ENCODE measurements around the gene ZBED2.
"Not testable (repeated sequence)": the region's sequence is repeated elsewhere in the genome, so short reads cannot be mapped to it uniquely, and the experiment has no call there.

The ZBED2 gene, protein sequence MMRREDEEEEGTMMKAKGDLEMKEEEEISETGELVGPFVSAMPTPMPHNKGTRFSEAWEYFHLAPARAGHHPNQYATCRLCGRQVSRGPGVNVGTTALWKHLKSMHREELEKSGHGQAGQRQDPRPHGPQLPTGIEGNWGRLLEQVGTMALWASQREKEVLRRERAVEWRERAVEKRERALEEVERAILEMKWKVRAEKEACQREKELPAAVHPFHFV

DNA sequence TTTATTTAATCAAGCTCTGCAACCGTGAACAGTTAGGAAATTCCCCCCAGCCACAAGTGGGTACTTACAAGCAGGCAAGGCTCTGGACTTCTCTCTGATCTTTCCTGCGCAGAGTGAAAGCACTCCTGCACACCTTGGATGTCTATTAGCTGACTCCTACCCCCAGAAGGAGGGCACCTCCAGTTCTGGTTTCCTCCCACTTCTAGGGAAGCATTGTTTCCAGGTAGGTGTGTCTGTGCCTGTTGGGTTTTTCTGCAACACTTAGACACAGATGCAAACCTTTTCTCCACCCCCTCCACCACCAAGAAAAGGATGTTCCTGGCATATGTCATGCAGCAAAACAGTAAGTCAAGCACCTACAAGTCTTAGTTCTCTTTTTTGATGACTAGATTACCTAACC, at the start of gene ZBED2:
TSS of gene ZBED2 (minus strand) at position 115 of the 400 bp plus-strand sequence. CDS start 1,145 bp downstream, outside the sequence.
- DNase-seq: no peak

DNA sequence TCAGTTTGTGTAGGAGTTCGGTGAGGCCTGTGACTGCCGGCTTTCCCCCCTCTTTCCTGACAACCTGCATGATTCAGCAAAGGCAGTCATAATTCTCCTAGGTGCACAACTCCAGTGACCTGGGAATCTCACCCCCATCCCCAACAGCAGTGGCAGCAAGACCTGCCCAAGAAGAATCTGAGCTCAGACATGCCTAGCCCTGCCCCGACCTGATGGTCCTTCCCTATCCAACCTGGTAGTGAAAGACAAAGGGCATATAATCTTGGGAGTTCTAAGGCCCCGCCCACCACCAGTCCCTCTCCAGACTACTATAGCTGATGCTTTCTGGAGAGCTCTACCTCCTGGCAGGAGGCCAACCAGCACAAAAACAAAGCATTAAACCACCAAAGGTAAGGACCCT, 44.2 kb upstream of the ZBED2 start:
- DNase-seq: no peak

DNA sequence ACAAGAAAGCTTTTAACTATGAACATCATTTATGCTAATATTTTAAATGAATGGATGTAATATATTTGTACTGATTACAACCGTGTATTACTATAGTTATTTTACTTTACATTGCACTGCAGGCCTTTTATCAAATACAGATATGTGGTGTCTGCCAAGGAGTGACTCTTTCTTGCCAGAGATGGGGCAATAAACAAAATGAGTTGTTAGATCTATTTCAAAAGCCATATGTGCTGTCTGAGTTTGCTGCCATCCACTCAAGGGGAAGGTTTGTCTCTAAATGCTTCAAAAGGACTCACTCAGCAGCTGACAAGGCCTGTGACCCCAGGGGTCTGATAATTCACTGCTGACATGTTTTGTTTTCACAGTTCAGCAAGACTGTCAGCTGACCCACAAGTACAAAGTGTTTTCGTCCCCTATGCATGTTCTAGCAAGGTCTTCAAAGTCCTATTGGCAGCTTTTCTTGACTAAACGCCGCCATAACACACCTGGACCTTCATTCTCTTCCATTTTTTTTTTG, 41.3 kb upstream of the ZBED2 start:
- no peak for DNase-seq

DNA sequence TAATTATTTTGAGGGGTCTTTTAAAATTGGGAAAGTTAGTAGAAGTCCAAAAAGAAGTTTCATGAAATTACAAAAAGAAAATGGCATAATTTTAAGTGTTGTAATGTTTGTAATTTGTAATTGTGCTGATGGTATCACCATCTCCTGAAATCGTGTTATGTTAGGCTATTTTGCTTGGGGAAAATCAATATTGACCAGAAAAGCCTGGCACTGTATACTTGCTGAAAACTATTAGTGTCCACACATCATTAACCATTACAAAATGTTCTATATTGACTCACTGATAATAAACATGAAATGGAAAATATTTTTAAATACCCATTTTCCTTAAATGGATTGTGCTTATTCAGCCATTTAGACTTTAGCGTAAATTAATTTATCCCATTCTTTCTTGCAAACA, 40.3 kb upstream of the ZBED2 start:
- no peak for DNase-seq

DNA sequence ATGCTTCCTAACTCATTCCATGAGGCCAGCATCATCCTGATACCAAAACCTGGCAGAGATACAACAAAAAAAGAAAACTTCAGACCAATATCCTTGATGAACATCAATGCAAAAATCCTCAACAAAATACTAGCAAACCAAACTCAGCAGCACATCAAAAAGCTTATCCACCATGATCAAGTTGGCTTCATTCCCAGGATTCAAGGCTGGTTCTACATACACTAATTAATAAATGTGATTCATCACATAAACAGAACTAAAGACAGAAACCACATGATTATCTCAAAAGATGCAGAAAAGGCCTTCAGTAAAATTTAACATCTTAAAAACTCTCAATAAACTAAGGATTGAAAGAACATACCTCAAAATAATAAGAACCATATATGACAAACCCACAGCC, 35.5 kb upstream of the ZBED2 start:
- not testable (repeated sequence) for DNase-seq

DNA sequence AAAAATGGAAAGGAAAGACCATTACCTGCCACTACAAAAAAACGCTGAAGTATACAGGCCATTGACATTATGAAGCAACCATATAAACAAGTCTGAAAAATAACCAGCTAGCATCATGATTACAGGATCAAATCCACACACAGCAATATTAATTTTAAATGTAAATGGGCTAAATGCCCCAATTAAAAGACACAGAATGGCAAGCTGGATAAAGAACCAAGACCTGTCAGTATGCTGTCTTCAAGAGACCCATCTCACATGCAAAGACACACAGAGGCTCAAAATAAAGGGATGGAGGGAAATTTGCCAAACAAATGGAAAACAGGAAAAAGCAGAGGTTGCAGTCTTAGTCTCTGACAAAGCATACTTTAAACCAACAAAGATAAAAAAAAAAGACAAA, 33.9 kb upstream of the ZBED2 start:
- not testable (repeated sequence) for DNase-seq

DNA sequence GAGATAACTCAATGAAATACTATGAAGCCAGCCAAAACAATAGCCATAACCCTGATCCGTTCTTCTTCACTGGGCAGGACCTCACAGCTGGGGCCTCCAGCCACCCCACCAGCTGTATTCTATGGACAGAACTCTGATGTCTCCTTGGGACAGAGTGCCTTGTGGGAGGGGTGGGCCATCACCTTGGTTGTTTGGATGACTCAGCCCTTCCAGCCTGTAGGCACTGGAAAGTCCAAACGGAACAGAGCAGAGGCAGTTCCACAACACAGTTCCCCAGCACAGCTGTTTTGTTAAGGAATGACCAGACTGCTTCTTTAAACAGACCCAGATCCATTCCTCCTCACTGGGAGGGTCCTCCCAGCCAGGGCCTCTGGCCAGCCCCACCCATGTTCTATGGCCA, 31.9 kb upstream of the ZBED2 start:
- DNase-seq: no peak

DNA sequence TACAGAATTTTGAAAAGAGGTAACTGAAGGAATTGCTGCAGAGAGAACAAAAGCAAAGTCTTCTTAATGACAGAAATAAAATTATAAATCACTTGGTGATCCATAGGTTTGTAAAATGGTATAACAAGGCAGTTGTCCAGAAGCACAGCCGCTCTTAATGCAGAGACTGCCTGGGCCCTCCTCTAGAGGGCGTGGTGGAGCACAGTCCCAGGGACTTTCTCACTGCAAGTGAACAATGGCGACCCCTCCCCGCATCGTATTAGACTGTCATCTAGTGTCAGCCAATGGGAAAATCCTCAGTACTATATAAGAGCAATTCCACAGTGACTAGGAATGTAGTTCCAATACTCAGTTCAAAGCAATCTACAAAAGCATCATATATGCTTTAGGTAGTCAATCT, 26.4 kb upstream of the ZBED2 start:
- DNase-seq: peak; percentile 53

DNA sequence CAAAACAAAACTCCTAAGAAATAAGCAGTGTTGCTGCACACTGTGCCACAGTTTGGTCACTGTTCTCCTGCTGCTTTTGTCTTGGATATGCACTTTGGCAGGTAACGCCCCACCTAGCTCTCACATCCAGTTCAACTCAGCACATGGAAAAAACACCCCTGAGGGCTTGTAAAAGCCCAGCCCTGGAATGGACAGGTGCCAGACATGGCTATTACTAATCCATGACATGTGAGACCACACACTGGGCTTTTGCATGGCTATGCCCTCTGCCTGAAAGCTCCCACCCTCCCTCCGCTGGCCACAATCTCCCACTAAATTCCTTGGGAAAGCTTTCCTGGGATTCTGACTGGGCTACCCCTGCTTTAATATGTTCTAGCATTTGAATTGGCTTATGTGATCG, 24.7 kb upstream of the ZBED2 start:
- DNase-seq: no peak

DNA sequence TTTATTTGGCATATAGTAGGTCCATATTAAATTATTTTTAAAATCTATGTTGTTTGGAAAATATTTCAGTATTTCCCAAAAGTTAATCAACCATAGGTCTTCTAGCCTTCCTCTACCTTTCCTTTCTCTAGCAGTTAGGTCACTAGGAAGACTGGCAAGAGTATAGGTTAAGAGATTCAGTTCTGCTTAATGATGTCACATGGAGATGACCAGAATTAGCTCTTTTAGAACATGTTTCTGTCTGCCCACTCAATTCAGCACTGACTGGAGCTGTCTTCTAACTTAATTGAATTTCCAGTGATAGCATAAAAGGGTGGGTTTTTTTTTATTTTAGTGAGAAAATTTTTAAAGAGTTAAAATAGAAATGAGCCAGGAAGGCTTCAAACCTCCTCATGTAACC, 23.8 kb upstream of the ZBED2 start:
- no peak for DNase-seq

DNA sequence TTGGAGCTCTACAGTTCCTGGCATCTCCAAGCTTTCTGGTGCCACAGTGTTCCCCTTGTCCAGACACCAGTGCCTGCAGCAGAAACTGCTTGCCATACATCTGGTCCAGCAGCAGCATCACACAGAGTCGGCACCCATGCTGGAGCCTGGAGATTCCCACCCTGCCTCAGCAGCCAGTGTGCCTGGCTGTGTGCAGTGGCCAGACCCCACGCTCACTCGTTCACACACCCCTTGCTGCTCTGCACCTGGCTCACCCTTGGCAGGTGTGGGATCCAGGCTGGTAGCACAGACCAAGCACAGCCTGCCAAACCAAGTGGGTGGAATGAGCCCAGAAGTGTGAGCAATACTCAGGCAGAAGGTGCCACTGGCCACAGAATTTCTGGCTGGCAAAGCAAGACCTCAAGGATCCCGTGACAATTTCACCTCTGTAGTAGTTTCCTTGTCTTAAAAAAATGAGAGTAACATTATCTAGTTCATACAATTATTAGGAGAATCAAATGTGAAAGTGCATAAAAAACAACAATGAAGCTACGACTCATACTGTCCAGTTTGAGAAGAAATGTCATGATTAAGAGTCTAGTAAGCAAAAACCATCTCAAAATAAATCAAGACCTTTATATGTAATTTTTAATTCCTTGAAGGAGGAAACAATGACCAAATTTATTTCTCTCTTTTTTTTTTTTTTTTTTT, 22.9 kb upstream of the ZBED2 start:
- no peak for DNase-seq

DNA sequence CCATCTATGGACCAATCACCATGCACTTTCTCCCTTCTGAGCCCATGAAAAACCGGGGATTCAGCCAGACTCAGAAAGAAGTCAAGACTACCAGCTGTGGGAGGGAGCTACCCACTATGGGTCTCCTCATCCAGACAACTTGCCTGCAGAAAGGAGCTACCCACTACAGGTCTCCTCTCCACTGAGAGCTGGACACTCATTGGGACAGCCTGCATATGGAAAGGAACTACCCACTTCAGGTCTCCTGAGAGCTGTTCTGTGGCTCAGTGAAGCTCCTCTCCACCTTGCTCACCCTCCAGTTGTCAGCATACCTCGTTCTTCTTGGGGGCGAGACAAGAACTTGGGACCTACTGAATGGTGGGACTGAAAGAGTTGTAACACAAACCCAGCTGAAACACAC, 22.3 kb upstream of the ZBED2 start:
- no peak for DNase-seq

DNA sequence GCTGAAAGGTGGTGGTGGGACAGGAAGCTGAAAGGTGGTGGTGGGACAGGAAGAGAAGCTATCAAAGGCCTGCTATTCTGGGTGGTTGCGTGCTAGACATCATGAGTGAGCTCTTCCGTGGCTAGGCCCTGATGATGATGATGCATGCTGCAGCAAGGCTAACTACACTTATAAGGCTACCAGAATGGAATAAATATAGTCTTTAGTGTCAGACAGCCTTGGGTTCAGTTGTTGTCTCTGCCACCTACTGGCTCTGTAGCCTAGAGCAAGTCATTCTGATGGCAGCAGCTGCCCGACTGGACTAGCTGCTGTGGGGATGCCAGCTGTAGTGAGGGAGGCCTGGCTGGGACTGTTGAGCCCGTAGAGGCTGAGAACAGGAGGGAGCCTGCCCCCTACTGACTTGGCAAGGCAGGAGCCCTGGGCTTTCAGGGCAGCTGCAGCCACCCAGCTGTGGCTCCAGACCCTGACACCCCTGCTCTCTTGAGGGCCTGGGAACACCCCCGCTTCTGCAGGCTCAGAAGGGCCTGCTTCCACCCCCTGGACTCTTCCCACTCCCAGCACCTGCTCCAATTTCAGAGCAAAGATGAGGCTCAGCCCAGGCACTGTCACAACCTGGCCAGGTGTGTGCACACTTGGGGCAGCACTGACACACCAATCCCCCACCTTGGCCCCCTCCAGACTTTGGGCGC, 21.4 kb upstream of the ZBED2 start:
- peak; percentile 63 for DNase-seq

DNA sequence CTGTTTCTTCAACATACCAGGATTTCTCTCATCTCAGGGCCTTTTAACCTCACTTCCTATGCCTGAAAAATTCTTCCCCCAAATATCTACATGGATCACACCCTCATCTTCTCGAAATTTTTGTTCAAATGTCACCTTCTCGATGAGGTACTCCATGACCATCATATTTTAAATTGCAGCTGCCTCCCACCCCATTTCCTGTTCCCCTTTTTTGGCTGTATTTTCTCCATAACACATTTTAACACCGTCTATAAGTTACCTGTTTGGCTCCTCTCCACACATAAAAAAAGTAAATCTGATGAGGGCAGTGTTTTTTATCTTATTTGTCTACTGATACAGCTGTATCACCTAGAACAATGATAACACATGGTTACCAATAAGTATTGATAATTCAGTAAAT, 20.7 kb upstream of the ZBED2 start:
- no peak for DNase-seq

DNA sequence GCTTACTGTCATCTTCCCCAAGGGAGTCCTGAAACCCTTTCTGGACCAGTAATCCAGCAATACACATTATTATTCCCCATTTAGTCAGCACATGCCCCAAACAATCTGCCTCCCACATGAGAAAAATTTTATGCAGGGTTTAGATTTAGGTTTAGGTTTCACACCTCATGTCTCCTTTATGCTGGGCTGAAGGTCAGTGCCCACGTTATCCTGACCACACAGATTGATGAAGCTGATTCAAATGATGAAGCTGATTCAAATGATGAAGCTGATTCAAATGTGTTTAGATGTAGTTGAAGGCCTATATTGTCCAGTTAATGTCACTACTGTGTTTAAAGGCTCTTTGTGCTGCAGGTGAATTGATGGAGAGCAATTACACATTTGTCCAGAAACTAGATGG, 18.1 kb upstream of the ZBED2 start:
- no peak for DNase-seq

DNA sequence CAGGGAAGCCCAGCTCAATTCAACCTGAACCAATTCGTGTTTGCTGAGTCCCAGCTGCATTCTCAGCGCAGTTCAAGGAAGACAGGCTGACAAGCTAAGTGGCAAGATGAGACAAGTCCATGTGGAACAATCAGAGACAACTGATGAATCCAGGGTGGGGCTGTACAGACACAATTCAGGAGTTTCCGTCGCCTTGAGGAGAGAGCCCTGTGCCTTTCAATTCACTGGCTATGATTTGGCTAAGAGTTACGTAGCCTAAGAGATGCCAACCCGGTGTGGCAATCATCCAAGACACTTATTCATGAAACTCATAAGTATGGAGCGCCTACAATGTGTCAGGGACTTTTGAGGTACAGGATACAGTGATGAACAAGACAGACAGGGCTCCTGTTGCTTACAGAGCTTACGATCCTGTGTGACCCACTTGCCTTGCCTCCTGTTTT, 15.5 kb upstream of the ZBED2 start:
- no peak for DNase-seq

DNA sequence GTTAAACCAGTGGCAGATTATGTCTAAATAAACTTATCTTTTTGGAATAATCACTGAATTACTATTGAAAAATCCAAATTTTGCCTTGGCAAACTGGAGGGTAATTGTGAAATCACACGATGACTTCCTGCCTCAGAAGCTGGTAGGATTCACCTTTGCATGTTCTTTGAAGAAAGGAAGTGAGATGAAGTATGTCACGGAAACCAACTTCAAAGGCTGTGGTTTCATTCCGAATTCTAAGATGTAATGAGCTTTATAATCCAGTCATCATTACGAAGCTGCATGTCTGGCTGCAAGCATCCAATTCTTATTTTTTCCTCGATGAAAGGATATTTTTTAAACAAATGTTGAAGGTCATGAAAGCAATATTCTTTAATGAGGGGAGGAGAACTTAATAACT, 15.0 kb upstream of the ZBED2 start:
- peak; percentile 37 for DNase-seq

DNA sequence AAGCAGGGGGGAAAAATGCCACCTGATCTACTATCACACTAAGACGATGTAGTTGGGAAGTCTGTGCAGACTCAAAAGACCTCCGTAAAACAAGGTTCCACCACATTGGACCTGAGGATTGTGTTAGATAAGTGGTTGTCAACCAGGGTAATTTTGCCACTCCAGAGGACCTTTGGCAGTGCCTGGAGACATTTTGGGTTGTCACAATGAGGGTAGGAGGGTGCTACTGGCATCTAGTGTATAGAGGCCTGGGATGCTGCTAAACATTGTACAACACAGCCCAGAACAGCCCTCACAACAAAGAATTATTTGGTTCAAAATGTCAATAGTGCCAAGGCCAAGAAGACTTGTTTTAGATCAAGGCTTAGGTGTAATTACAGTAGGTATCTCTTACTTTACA, 14.6 kb upstream of the ZBED2 start:
- DNase-seq: no peak

DNA sequence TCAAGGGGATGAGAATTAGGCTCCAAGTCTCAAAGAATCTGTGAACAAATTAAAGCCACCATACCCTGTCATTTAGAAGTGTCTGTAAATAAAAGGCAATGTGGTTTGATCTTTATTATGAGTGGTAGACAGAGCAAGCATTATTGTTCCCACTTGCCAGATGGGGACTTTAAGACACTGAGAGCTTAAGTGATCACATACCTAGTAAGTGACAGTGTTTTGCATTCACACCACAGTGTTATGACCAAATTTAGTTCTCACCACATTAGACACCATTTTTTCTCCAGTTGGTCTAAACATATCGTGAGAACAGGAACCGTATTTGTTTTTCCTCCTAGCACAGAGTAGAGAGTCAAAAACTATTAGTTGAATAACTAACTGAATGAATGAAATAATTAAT, 13.2 kb upstream of the ZBED2 start:
- DNase-seq: no peak

DNA sequence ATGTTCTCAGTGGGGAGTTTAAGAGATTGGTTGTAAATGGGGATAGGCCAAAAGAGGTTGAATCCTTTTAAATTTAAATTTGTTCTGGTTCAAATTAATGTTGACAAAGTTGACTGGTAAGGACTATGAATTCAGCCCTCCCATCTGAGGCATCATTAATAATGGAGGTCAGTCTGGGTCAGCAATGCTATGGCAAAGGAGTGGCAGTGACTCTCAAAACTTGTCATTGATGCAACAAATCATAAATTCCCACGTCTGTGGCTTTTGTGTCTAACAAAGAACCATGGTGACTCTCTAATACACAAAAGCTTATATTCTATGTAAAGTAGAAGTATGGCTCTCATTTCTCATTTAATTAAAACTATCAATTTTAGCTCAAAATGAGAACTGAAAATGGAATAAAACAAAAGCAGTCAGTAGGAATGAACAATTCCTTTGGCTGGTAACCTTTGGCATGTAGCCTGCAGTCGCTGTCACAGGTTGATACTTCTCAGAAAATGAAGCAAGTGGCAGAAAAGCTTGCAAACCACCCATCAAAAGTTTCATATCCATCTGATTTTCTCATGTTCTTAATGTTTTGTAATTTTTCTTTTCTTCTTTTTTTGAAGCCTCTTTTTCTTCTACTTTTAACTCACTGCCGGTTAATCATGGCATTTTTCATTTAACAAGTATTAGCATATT, 12.2 kb upstream of the ZBED2 start:
- no peak for DNase-seq

DNA sequence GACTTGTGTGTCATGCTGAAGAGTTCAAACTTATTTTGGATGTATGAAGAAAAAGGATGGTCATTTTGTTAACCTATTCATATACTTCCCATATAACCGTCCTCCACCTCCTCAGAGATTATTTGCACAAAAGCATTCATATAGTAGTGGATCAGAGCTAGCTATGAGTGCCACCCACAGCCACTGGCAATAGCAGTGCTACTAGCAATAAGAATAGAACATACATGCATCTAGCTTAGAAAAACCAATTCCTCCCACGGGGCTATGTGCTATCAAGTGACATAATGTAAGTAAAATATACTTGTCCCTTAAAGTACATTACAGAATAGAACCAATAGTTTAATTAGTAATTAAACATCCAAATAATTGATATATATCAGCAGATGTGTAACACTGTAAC, 10.3 kb upstream of the ZBED2 start:
- no peak for DNase-seq

DNA sequence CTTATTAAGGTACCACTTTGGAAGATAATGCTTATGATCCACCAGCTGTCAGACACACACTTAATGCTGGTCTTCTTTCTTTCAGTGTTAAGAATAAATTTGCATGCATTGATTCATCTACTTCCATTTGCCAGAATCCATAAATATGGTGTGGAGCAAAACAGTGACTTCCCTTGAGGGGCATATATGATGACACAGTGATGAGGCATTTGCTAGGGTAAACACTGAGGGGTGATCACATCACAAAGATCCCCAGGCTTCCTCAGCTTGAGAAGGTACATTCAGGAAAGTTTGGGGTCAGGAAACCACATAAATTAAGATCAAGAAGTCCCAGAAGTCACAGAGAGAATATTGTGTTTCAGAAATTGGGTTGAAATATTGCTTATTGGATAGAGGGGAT, 9.9 kb upstream of the ZBED2 start:
- DNase-seq: no peak

DNA sequence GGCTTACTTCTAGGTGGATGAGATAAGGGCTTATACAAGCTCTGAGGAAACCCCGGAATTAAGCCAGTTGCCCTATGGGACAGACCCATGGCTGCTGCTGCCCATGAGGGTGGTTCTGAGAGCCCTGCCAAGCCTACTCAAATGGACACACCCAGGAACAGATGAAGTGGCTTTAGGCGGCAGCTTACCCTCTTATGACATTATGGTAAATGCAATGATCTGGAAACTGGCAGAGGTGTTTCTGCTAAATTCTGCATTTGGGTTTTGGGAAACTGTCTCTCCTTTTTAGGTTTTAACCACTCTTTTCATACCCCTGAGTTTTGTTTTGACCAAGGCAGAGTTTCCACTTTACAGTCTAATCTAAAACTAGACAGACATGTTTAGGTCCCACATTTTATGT, 9.0 kb upstream of the ZBED2 start:
- DNase-seq: no peak

DNA sequence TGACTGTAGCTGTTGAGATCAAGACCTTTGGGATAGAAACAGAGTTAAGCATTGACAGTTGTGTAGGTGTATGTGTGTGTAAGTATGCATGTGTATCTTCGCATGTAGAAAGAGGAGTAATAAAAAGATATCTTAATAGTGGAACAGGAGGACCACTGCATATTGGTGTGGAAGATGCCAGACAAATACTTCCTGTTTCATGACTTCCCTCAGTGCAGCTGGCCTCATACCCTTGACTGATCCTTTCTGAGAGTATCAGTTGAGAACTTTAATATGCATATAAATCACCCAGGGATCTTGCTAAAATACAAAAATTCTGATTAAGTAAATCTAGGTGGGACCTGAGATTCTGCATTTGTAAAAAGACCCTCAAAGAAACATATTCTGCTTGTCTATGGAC, 8.5 kb upstream of the ZBED2 start:
- no peak for DNase-seq

All from activated CD8-positive, alpha-beta memory T cell treated with anti-CD3 and anti-CD28 coated beads, Interleukin-2, amount 50 U/mL, for 4 hours (primary cell).